Hematopoietic multipotent progenitor cell treated with erythropoietin and hydrocortisone succinate and interleukin-3 and kit ligand, for 15 days (in vitro differentiated cells): Measurements from ENCODE around the gene ACOXL.

Experiments used
- DNase-seq: peaks from one replicate; pipeline ENCODE4 v3.0.0-alpha.2; 2015; ENCODE audit warnings: low spot score

The ACOXL gene

DNA sequence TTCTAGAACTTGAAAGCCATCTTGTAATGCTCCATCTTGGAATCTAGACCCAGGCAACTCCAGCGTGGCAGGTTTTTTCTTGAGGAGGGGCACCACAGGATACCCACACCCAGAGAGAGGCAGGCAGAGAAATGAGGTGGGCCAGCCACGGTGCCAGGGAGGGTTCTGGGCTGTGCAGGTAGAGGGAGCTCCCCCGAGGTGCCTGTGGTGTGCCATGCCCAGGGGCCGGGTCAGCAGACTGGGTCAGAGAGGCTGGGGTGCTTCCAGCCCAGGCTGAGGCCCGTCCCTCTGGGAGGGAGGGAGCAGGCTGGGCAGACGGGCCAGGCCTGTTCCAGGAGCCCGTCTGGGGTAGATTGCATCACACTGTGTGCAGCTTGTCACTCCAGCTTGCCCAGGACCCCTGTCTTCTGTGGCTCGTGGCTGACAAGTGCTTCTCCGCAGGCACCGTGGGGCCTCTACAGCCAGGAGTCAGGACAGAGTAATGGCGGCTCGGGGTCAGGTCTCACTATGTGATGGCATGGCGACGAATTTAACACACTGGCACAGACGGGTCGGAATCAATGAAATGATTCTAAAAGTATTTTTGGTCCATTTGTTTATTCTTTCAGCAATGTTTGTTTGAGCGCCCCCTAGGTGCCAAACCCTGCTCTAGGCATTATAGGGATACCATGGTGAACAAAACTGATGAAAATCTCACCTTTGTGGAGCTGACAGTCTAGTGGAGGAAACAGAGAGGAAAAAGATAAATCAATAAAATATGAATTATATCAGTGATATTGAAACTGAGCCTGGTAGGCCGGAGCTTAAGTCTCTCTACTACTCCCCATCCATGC is 144.0 kb downstream of the ACOXL start:
- DNase-seq, result peak; percentile 6

GRCh38 chr2:110877031-110877827 is 144.9 kb downstream of the ACOXL start:
- DNase-seq, result no peak

GRCh38 chr2:110878150-110878549 is 145.8 kb downstream of the ACOXL start:
- DNase-seq, result no peak

GRCh38 chr2:110881908-110882307 is 149.5 kb downstream of the ACOXL start:
- no peak for DNase-seq

GRCh38 chr2:110883406-110883805 is 151.0 kb downstream of the ACOXL start:
- DNase-seq, result no peak

GRCh38 chr2:110885256-110885655 is 152.9 kb downstream of the ACOXL start:
- DNase-seq, result no peak

DNA sequence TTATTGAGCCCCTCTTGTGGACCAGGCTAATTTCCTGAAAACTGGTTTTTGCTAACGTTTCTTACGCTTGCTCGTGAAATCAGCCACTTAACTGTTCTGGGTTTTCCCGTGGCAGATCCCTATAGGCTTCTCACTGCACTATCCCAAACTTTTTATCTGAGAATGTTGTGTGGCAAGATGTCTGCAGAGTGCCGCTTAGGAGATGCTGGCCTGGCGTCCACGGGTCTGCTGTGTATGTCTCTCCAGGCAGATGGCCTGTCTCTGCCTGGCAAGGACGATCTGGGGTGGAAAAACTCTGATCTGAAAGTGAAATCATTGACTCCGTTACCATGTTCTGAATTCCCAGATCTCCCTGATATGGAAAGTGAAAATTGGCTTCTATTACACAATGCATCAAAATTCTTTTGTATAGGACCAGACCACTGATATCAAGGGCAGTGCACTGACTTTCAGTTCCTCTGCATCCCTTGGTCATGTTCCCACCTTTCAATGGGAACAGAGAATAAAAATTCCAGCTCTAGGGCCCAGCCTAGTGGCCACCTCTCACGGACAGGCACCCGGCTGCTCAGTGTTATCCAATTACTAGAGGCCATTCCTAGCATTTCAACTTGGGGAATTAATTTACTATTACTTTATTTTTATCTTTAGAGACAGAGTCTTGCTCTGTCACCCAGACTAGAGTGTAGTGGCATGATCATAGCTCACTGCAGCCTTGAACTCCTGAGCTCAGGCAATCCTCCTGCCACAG is 154.6 kb downstream of the ACOXL start:
- DNase-seq, result no peak

DNA sequence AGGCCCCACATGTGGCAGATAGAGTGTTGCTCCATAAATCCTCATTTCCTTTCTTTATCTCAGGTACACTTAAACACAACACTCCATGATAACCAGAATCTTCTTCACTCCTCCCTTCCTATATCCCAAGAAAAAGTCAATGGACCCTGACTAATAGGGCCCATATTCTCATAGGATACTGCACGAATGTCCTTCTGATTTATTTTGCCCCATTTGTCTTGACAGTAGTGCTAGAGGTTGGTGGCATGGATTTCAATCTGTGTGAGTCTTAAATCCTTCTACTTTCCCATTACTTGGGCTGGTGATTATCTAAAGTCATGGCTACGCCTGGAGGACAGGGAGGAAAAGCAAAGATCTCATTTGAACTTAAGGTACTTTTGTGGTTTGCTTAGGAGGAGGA is 156.0 kb downstream of the ACOXL start:
- no peak for DNase-seq

DNA sequence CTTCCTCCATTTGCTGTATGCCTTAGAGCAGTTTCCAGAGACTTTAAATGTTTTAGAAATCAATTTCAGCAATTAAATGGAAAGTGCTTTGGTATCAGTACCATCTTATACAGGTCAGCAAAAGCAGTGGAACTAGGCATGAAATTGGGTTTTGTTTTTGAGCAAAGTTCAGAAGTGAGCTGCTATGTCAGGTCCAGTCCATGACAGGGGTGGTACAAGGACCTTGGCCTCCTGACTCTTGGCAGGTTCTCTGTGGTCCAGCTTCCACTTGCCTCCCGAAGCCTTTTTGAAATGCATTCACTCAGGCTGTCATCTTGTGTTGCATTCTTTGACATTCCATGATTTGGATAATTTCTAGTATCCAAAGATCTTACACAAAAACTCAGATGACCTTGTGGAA is 159.3 kb downstream of the ACOXL start:
- no peak for DNase-seq

- DNase-seq, result no peak
Measured at GRCh38 chr2:110896226-110896625, 163.9 kb downstream of the ACOXL start.

DNA sequence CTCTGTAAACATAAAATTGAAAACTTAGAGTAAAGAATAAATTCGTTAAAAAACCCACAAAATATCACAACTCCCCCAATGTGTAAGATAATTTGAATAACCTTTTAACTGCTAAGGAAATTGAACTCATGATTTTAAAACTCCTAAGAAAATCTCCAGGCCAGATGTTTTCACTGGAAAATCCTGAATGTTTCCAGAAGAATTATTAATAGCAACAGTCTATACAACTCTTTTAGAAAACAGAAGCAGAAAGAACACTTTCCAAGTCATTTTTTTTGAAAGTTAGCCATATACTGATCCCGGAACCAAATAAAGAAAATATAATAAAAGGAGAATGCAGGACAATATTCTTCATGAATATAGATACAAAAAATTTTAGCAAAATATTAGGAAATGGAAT is 165.6 kb downstream of the ACOXL start:
- no peak for DNase-seq

GRCh38 chr2:110900191-110900590 is 167.8 kb downstream of the ACOXL start:
- no peak for DNase-seq

- DNase-seq, result no peak
Measured at GRCh38 chr2:110903548-110903947, 171.2 kb downstream of the ACOXL start.

GRCh38 chr2:110904116-110904778 is 171.9 kb downstream of the ACOXL start:
- no peak for DNase-seq

DNA sequence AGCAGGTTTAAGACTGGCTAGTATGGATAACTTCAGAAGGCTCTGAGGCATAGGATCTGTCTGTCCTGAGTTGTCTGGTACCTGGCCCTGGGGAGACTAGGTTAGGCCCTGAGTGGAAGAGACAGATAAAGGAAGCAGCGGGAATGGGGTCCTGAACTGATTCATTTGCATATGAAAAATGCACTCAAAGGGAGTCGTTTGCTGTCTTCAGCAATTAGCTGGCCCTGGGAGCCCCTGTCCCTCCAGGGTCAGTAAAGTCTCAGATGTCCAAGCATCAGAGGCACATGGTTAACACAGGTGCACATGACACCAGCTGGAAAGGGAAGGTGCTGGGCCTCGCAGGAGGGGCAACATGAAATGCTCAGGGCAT is 172.4 kb downstream of the ACOXL start:
- no peak for DNase-seq

GRCh38 chr2:110905217-110905616 is 172.8 kb downstream of the ACOXL start:
- no peak for DNase-seq

DNA sequence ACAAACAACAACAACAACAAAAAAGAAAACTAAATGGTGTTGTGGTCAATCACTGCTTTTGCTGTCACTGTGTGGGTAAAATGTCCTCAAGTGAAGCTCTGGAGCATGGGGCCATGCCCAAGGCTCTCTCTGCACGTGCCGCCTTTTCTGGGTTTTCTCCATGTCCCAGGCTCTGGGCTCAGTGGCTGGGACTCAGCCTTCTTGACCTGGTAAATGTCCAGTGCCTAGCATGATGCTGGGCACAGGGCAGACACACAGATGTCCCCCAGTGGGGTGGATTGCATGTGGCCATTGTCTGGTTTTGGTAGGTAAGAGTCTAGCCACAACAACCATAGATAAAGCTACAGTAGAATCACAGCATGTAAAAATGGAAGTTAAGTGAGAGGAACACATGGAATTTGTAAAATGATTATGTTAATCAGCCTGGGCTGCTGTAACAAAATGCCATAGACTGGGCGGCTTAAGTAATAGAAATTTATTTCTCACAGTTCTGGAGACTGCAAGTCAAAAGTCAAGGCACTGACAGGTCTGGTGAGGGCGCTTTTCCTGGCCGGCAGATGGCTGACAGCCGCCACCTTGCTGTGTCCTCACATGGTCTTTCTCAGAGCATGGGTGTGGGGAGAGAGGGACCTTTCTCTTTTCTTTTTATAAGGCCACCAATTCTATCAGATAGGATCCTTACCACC is 174.4 kb downstream of the ACOXL start:
- DNase-seq, result no peak

GRCh38 chr2:110909501-110909900 is 177.1 kb downstream of the ACOXL start:
- no peak for DNase-seq

- DNase-seq, result no peak
Measured at GRCh38 chr2:110910423-110910822, 178.1 kb downstream of the ACOXL start.

- no peak for DNase-seq
Measured at GRCh38 chr2:110919738-110920137, 187.4 kb downstream of the ACOXL start.

GRCh38 chr2:110925479-110925878 is 193.1 kb downstream of the ACOXL start:
- no peak for DNase-seq

DNA sequence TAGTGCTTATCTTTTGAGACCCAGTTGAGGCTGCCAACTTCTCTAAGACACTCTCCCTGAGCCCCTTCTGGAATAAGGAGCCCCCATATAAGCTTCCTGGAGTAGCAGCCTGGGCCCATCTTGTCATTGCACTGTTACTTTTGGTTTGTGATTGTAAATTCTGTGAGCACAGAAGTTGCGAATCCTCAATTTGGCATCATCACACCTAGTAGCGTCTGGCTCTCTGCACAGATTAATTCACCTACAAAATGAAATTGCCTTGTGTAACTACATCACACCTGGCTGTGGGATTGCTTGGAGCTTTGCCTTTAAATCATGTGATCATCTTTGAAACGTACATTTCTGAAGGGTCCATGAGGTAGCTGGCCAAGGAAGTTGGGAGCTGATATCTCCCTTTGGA is 195.2 kb downstream of the ACOXL start:
- no peak for DNase-seq
